CD4-positive, alpha-beta T cell (primary cell): ENCODE measurements around the gene DLGAP4. TPM values are rescaled to one million over a fixed set of nuclear protein-coding genes. Genes with fewer than 3 reads are reported as not detected.

Experiments
- ATAC-seq: fragments of 200-7000 bp; cut with Tn5 transposase; one replicate; pipeline ENCODE4 v1.10.0; 2022; ENCODE audit warnings: mild to moderate bottlenecking; ENCODE audit not compliant: poor library complexity
- CTCF ChIA-PET: fragments of 350-600 bp; sonication (Branson Sonifier 250); formaldehyde crosslinking; loops from one replicate; lab custom pipeline; 2021; ENCODE audit warnings: antibody characterized with exemption, inconsistent platforms; lab: Charles Lee
- POLR2A ChIA-PET: fragments of 350-600 bp; sonication (Branson Sonifier 250); formaldehyde crosslinking; loops from one replicate; lab custom pipeline; 2021; ENCODE audit warnings: antibody characterized with exemption, inconsistent platforms; lab: Charles Lee
- DNase-seq, 14 experiments: peaks; one replicate each; pipeline ENCODE4 v3.0.0-alpha.2; 2013 to 2020; ENCODE audit warnings: mixed read lengths in 2 of 14
- H3K27ac ChIP-seq, 2 donors: one replicate each; pipeline versions ENCODE4 v1.5.1 to v1.7.0; 2013; ENCODE audit warnings: low read length in 2 of 2, low read depth in 1 of 2, mild to moderate bottlenecking in 1 of 2
- H3K27me3 ChIP-seq, 2 experiments: 1 replicate in 1 of 2; 2 replicates in 1 of 2; pipeline versions ENCODE4 v1.6.1 to v1.7.0; 2013; ENCODE audit warnings: low read length in 2 of 2, control low read depth in 1 of 2, mild to moderate bottlenecking in 1 of 2, moderate library complexity in 1 of 2; ENCODE audit not compliant: insufficient read depth in 2 of 2, control insufficient read depth in 1 of 2
- H3K36me3 ChIP-seq: one replicate; pipeline ENCODE4 v1.6.1; 2013; ENCODE audit warnings: low read length, control low read depth; ENCODE audit not compliant: insufficient read depth
- H3K4me1 ChIP-seq: one replicate; pipeline ENCODE4 v1.6.1; 2013; ENCODE audit warnings: low read length, control low read depth; ENCODE audit not compliant: insufficient read depth
- H3K4me3 ChIP-seq: one replicate; pipeline ENCODE4 v1.5.1; 2013; ENCODE audit warnings: mild to moderate bottlenecking, low read length, moderate library complexity
- H3K9me3 ChIP-seq, 2 experiments: 1 replicate in 1 of 2; 2 replicates in 1 of 2; pipeline versions ENCODE4 v1.6.1 to v1.7.0; 2013; ENCODE audit warnings: low read length in 2 of 2, mild to moderate bottlenecking in 2 of 2, control low read depth in 1 of 2, moderate library complexity in 1 of 2; ENCODE audit not compliant: control insufficient read depth in 1 of 2, insufficient read depth in 1 of 2
- H3K27ac Mint-ChIP-seq: one replicate; pipeline ENCODE4 v1.8.0; 2020; ENCODE audit warnings: mixed read lengths
- H3K27me3 Mint-ChIP-seq: one replicate; pipeline ENCODE4 v1.8.0; 2021; ENCODE audit warnings: mixed read lengths
- H3K36me3 Mint-ChIP-seq: one replicate; pipeline ENCODE4 v1.8.0; 2021; ENCODE audit warnings: low read depth, mixed read lengths
- H3K4me1 Mint-ChIP-seq: one replicate; pipeline ENCODE4 v1.8.0; 2021; ENCODE audit warnings: low read depth, mixed read lengths
- H3K4me3 Mint-ChIP-seq: one replicate; pipeline ENCODE4 v1.8.0; 2020; ENCODE audit warnings: mild to moderate bottlenecking, mixed read lengths
- H3K9me3 Mint-ChIP-seq: one replicate; pipeline ENCODE4 v1.8.0; 2020; ENCODE audit warnings: mixed read lengths
- CTCF ChIP-seq: fragments of 200-600 bp; IDR thresholded peaks from one replicate; pipeline ENCODE4 v1.8.0; 2022; ENCODE audit warnings: antibody characterized with exemption, mild to moderate bottlenecking
- intact Hi-C, 2 experiments: fragments of 100-400 bp; cut with DNase I in 1 of 2; cut with micrococcal nuclease in 1 of 2; formaldehyde crosslinking; loops; one replicate each; pipeline versions ENCODE4 v1.15.1 to v1.9.0; 2023 to 2025; cut with DNase I, micrococcal nuclease
- total RNA-seq, 174 experiments: library from RNA in 2 of 174; stranded (reverse) in 2 of 174; gene quantifications; one replicate each; pipeline ENCODE4 v1.2.3 and lab custom pipeline; 2021 to 2026

DLGAP4 gene
- total RNA-seq, 2 experiments from 2014 or later: 16.0 to 16.1 TPM

DNA sequence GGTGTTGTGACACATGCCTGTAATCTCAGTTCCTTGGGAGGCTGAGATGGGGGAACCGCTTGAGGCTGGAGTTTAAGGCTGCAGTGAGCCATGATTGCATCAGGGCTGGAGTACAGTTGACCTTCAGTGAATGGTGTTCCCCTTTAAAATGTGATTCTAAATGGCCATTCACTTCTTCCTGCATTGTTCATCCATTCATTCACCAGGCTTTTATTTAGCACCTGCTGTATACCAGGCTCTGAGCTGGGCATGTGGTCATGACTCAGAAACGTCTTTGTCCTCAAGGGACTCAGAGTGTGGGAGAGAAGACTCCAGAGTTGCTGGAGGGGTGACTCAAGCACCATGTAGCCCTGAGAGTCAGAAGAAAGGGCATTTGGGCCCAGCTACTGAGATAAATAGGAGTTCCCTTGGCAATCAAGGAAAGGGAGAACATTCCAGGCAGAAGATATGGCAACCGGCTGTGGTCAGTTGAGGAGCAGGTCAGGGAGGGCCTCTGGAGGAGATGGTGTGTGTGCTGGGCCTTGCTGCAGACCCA, 101.1 kb downstream of the DLGAP4 start:
- no peak for ATAC-seq
- H3K27ac ChIP-seq: no peak overlapping the region
- TF ChIP-seq CTCF: no peak
- H3K9me3 ChIP-seq: no peaks in the 10 kb centered on the region
- no peak overlapping the region for H3K27ac Mint-ChIP-seq
- H3K4me3 Mint-ChIP-seq: no peak overlapping the region
- H3K27me3 Mint-ChIP-seq: peaks cover 25% of the 10 kb centered on the region
- peaks cover 3% of the 10 kb centered on the region for H3K4me1 ChIP-seq
- no peaks in the 10 kb centered on the region for H3K4me1 Mint-ChIP-seq
- DNase-seq: no peak
- H3K4me3 ChIP-seq: no peak overlapping the region
- H3K9me3 Mint-ChIP-seq: no peaks in the 10 kb centered on the region
- CTCF ChIA-PET: no interaction called here
- H3K27me3 ChIP-seq: peaks cover 0 to 9% of the 10 kb centered on the region in 2 experiments
- H3K36me3 ChIP-seq: no peaks in the 10 kb centered on the region
- no peaks in the 10 kb centered on the region for H3K36me3 Mint-ChIP-seq
- intact Hi-C loops: no loop called here
- POLR2A ChIA-PET: no interaction called here

- DNase-seq: no peak
- no peak for TF ChIP-seq CTCF
- Mint-ChIP-seq H3K9me3 (no peaks in the 10 kb centered on the region), H3K36me3 (no peaks in the 10 kb centered on the region), H3K27me3 (peaks cover 17% of the 10 kb centered on the region), H3K4me1 (no peaks in the 10 kb centered on the region), H3K4me3 (no peak overlapping the region), H3K27ac (no peak overlapping the region)
- intact Hi-C loops: no loop called here
- no peak overlapping the region for H3K27ac ChIP-seq
- ATAC-seq: no peak
- no peak overlapping the region for H3K4me3 ChIP-seq
- no peaks in the 10 kb centered on the region for H3K9me3 ChIP-seq
- ChIA-PET POLR2A (no interaction called here), CTCF (no interaction called here)
- no peaks in the 10 kb centered on the region for H3K36me3 ChIP-seq
- peaks cover 0 to 4% of the 10 kb centered on the region in 2 experiments for H3K27me3 ChIP-seq
- peaks cover 3% of the 10 kb centered on the region for H3K4me1 ChIP-seq
These were observed 102.1 kb downstream of the DLGAP4 start for GRCh38 chr20:36408219-36408618.

DNA sequence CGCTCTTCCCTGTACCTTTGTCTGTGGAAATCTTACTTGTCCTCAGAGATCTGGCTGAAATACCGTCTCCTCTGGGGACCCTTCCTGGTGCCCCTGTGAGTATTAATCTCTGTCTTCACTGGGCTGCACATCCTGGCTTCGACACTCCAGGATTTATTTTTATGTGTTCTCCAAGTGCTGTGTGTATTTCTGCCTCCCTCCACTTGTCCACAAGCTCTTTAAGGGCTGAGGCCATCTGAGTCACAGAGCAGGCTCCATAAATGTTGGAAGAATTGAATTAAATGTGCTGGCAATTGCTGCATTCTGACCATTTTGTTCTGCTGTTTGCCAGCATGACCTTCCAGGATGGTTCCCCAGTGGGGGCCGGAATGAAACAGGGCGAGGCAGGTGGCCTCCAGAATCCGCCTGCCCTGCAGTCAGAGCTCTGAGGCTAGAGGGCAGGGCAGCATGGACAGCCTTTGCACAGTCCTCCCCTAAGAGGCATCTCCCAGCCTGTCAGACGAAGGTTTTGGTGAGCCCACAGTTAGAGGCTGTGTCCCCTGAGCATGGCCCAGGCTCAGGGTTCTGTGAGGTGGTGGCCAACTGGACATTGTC, 105.8 kb downstream of the DLGAP4 start:
- POLR2A ChIA-PET: no interaction called here
- H3K27me3 Mint-ChIP-seq: peaks cover 9% of the 10 kb centered on the region
- H3K4me1 ChIP-seq: peaks cover 3% of the 10 kb centered on the region
- H3K4me3 ChIP-seq: no peak overlapping the region
- H3K36me3 Mint-ChIP-seq: no peaks in the 10 kb centered on the region
- no peaks in the 10 kb centered on the region for H3K27me3 ChIP-seq
- no peaks in the 10 kb centered on the region for H3K4me1 Mint-ChIP-seq
- TF ChIP-seq CTCF: no peak
- H3K9me3 ChIP-seq: no peaks in the 10 kb centered on the region
- no peak overlapping the region for H3K27ac Mint-ChIP-seq
- DNase-seq (no peak), ATAC-seq (no peak)
- no peaks in the 10 kb centered on the region for H3K36me3 ChIP-seq
- intact Hi-C loops: no loop called here
- no peaks in the 10 kb centered on the region for H3K9me3 Mint-ChIP-seq
- H3K27ac ChIP-seq: no peak overlapping the region
- H3K4me3 Mint-ChIP-seq: no peak overlapping the region
- CTCF ChIA-PET: no interaction called here
